Superior temporal gyrus (tissue), 1 donor: ENCODE data around the gene KRT79.

Source experiments
- DNase-seq: peaks from one replicate; pipeline ENCODE4 v3.0.0-alpha.2; 2016; ENCODE audit errors: extremely low spot score

The KRT79 gene

DNA sequence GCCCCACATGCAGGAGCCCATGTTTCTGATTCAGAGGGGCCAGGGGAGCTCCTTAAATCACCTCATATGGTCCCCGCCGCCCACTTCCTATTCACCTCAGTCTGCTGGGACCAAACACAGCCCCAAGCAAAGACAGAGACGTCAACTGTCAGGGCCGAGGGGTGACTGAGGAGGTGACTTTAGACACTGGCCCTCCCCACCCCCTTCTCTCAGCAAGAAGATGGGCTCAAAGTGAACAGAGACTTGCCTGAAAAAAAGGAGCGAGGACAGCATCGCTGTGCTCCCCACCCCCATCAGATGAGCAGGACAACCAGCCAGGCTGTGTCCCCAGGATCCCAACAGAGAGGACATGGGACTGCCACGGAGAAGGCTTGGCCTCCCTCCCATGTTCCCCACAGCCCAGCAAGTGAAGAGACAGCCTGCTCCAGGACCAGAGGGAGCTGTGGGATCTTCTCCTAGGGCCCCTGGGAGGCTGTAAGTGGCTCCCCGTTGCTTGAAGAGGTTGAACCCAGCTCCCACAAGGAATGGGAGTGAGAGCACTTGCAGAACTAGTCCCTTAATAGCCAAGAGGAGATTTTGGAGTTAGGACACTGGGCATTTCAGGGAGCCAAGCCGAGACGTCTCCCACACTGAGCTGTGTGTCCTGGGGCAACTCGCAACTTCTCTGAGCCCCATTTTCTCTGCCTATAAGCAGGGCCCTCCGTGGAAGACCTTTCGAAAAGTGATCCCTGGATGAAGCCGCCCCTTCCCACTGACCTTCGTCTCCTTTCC lies 1.3 kb upstream of the KRT79 start:
- DNase-seq, result no peak

DNA sequence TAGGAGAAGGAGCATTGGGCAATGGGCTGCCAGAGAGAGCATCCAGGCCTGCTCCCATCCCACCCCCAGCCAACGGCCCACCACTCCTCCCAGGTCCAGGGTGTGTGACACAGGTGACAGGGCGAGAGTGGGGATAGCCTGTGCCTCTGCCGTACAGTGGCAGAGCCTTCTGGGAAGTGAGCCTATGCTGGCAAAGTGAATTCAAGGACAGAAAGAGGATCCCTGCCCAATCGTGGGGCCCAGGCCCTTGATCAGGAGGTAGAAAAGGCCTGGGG lies 553 bp upstream of the KRT79 start:
- no peak for DNase-seq

DNA sequence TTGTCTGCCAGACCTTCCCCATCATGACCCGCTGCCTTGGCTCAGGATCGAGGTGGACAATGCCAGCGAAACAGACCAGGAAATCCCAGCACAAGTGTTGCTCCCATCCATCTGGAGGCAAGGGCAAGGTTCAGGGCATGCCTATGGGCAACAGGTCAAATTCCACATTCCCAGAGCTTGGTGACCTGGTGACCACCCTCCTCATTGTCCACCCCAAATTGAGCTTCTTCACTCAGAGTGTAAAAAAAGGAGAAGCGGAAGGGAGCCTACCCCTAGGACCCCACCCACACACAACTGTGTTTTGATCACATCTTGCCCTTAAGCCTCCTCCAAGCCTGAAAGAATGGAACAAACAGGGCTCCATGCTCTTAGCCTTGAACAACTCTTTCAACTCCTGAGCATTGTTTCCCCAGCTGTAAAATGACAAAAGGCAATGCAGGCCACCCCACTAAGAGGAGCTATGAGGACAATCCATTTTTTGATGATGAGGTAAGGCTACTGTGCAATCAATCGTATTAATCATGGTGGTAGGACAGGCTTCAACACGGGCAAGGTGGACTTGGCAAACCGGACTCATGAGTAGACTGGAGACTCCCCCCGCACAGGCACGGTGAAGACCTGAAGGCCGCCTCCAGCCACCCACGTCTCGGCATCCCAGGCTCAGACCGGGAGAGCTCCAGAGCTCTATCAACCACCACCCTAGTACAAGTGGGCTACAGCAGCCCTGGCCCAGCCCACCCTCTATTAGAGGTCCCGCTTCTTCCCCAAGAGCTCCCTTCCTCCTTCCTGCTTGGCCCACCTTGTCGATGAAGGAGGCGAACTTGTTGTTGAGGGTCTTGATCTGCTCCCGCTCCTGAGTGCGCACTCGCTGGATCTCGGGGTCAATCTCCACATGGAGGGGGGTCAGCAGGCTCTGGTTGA lies 866 bp downstream of the KRT79 start:
- no peak for DNase-seq

DNA sequence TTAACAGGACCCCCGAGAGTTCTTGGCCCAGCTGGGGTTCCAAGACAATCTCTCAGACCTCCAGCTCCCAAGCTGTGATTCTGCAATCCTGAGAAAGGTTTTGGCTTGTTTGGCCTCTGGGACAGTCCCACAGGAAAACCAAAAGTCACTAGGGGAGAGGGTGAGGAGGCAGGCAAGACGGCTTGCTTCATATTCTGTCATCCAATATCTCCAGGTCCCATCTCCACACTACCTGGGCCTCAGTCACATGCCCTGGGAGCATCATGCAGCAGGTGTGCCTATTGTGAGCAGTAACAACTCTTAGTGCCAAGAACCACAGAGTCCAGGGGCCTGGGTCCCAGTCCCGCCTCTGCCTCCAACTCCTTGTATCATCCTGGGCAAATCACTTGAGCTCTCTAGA lies 1.7 kb downstream of the KRT79 start:
- DNase-seq, result no peak

DNA sequence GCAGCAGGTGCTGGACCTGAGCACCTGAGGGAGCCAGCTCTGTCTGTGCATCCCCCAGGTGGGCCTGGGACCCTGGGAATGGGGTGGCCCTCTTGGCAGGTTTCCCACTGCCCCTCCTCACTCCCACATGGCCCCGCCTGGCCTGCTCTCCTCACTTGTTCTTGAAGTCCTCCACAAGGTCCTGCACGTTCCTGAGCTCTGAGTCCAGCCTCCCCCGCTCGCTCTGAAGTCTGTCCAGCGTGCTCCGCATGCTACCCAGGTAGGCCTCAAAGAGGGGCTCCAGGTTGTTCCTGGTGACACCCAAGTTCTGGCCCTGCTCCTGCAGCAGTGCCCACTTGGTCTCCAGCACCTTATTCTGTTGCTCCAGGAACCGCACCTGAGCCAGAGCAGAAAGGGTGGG lies 2.9 kb downstream of the KRT79 start:
- no peak for DNase-seq

DNA sequence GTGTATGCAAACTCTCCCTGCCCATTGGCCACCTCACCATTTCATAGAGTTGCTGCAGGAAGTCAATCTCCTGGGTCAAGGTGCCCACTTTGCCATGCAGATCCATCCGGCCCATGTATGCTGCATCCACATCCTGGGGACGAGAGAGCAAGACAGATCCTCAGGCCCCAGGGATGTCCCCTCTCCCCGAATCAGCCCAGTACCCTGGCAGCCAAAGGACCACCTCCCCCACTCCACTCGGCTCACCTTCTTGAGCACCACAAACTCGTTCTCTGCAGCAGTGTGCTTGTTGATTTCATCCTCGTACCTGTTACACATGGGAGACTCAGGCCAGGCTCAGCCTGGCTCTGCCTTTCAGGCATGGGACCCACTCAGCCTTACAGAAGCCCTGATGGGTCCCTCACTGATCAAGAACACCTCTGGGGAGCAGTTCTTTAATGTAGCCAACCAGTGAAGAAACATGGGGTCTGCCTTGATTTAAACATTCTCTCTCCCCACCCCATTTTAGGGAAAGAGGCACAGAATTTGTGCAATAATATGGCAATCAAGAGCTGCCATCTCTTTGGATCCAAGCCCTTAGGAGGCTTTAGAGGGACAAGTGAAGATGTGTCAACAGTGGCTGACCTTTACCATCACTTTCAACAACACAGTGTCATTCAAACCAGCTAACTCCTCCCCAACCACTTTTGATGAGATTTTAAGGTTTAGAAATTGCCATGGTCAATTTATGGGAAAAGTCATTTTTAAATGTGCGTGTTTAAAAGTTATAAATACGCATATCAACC lies 3.9 kb downstream of the KRT79 start:
- DNase-seq, result no peak

DNA sequence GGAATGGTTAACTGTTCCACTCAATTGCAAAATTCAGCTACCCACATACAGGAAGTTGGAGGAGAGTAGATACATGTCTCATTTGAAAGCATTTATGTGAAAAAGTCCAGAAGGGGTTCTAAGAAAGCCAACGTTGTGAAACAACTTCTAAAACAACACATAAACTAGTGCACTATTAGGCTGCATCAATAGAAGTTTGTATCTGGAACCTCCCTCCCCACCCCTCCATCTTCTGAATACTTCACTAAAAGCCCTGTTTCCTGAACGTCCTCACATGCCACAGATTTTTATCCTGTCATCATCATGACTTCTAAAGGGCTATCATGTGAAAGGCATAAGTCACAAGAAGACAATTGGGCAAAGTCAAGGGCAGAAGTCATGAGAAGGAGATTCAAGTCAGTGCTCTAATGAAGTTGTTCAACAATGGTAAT lies 5.5 kb downstream of the KRT79 start:
- DNase-seq, result no peak

DNA sequence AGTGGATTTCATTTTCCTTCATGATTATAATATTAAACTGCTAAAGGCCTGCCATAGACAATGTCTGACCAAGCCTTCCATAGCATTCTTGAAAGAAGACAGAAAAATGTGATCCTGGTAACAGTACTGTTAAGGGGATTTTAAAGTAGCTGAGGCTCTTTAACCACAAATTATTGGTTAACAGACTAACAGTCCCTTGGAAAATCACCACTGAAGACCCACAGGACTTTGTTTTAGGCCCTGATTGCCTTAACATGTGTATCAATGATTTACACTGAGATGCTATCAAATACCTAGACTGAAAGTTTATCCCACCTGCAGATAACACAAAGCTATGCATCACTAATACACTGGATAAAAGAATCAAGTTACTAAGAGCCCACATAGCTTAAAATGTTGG lies 6.0 kb downstream of the KRT79 start:
- DNase-seq, result no peak

DNA sequence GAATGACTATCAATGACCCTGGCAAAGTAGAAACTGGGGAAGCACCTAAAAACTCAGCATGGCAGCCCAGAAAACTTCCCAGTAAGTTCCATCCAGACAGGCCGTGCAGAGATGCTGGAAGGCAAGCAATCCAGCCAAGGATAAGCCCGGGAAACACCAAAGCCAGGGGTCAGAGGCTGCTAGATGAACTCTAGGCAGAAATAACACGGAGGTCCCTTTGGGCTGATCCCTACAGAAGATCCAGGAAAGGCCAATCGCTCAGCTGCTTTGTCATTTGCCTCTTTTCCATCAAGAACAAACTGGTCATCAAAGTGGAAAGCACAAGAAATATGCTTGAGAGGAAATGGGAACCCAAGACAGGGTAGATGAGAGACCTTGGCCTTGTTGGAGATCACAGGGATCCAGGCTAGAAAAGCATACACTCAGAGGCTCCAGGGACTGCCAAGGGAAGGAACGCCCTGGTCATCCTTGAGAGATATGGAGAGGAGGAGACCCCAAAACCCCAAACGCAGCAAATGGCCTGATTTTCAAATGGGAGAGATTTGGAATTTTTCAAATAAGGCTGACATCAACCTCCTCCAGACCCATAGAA lies 6.5 kb downstream of the KRT79 start:
- no peak for DNase-seq

DNA sequence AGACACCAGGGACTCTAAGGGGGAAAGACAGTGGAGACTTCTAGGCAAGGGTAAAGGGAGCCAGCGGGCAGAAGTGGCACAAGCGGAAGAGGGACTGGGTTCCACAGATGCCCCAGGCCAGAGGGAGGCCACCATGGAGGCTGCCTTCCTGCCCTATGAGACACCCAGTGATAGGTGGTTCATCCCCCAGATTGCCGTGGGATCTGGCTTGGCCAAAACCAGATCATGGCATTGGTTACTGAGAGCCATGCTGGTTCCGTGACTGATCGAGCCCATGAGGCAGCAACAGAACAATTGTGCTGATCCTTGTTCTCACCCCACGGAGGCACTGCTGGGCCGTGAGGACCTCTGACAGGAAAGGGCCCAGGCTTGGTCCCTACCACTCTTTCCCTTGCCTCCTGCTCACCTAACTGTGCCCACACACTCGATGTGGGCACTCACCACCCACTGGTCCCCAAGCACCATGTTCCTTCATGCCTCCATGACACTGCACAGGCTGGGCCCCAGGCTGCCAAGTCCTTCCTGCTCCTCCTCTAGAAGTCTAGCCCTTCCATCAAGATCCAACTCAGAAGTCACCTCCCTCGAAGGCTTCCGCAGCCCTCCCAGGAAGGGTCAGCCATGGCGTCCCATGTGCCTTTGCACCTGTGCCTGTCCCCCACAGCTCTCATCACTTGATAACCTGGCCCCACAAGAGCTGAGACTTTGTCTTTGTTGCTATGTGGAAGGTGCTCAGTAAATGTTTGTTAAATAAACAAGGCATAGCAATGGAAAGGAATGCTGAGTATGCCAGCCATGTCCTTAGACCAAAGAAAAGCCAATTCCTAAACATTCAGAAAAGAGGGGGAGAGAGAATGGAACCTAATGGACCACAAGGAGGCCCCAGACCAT lies 7.3 kb downstream of the KRT79 start:
- no peak for DNase-seq

DNA sequence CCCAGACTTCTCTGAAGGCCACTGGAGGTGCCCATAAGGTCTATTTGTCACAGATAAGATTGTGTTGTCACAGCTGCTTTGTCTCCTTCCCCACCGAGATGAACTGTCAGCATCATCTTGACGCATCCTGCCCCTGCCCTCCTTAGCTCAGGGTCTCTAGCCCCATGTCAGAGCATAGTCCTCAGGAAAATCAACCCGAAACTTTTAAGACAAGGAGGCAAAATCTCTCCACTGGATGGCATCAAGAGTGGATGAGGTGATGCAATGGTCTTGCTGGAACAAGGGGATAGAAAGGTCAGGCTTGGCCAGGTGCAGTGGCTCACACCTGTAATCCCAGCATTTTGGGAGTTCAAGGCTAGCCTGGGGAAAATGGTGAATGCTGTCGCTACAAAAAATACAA lies 8.2 kb downstream of the KRT79 start:
- no peak for DNase-seq

DNA sequence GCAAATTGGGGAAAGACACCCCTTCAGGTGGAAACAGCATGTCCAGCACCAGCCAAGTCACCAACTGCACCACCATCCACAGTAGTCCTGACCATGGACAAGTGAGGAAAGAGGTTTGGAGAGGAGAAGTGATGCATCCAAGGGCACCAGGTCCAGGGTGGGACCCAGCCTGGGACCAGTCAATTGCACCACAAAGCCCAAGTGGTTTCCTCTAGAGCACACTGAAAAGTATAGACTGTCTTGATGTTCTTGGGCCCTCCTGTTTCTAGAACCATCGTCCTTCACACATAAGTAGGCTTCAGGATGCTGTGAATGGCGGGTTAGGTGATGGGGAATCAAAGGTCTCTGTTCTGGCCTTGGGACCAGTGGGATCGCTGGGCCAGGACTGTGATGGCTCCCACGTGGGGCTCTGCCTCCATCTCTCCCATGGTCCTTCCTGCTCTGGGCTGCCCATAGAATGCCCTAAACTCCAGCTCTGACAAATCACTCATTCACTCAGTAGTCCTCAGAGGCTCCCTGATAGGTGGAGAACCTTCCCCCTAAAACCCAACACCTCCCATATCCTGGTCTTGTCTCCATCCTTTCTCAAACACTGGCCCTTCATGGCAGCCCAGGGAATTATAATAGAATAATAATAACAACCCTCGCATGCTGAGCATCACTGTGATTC lies 9.2 kb downstream of the KRT79 start:
- DNase-seq, result no peak

DNA sequence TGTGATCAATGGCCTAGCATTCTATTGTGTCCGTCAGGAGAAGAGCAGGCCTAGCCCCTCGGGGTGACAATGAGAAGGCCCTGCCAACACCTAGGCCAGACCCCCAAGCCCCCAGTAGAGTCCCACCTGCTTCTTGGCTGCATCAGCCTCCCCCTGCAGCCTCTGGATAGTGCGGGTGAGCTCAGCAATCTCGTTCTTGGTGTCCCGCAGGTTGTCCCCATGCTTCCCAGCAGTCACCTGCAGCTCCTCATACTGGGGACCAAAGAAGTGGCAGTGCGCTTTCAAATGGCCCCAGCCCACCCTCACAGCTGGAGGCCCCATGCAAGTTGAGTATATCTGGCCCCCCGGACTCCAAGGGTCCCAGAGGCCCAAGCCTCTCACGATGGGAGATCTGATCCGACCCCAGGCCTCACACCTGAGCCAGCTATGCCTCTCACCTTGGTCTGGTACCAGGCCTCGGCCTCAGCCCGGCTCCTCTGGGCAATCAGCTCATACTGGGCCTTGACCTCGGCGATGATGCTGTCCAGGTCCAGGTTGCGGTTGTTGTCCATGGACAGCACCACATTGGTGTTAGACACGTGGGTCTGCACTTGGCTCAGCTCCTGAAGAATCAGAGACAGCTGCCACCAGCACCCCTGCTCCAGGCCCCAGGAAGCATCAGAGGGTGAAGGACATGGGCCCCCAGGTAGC lies 10.2 kb downstream of the KRT79 start:
- DNase-seq, result no peak

DNA sequence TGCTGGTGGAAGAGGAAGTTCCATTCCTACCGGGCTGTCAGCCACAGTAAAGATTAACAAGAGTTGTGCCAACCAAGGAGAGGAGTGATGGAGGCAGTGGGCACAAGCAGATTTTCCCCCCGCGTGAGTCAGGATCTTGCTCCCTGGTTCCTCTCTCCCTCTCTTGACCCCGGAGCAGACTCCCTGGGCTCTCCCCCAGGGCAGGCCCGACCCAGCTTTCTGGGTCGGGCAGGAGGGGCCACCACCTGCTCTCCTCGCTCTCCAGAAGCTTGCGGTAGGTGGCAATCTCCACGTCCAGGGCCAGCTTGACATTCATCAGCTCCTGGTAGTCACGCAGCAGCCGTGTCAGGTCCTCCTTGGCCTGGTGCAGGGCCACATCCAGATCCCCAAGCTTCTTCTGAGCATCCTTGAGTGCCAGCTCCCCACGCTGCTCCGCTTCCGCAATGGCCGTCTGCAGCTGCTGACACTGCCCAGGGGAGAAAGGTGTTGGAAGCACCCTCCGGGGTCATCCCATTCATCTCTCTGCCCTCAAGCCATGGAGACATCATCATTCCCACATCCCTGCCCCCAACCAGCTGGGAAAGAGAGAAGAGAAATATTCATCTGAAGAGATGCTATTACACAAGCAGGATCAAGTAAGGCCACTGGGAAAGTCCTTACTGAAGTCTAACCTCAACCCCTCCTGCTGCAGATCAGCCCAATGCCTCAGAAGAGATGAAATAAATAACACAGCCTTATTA lies 11.2 kb downstream of the KRT79 start:
- no peak for DNase-seq

DNA sequence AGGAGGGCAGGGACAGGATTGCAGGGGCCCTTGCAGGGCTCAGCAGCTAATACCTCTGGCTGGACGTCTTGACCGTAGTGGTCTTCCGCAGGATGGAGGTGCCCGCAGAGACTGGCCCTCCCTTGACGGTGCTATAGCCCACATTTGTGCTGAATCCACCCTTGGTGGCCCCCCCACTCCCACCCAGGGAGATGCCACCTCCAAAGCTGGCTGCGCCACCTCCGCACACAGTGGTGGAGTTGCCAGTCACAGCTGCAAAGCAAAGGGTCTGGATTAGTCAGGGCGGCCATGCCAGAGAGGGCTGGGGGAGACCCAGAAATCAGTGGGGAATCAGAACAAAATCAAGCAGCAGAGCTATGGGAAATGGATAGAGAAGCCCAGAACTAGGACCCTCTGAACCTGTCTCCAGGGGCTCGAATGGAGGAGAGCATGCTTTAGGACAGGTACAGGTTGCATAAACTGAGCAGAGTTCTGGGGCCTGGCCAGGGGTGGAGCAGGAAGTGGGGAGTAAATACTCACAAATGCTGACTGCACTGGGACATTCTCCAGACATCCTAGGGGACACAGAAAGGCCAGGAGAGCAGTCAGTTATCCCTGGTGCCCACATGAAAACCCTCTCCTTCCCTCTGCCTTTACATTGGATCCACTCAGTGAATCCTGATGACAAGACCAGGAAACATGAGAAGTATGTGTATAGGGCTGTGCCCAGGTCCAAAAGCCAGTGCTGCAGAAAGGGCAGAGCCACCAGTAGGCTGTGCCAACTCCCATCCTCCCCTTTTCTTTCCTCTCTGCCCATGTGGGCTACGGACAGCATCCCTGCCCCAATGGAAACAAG lies 12.1 kb downstream of the KRT79 start:
- DNase-seq, result no peak

DNA sequence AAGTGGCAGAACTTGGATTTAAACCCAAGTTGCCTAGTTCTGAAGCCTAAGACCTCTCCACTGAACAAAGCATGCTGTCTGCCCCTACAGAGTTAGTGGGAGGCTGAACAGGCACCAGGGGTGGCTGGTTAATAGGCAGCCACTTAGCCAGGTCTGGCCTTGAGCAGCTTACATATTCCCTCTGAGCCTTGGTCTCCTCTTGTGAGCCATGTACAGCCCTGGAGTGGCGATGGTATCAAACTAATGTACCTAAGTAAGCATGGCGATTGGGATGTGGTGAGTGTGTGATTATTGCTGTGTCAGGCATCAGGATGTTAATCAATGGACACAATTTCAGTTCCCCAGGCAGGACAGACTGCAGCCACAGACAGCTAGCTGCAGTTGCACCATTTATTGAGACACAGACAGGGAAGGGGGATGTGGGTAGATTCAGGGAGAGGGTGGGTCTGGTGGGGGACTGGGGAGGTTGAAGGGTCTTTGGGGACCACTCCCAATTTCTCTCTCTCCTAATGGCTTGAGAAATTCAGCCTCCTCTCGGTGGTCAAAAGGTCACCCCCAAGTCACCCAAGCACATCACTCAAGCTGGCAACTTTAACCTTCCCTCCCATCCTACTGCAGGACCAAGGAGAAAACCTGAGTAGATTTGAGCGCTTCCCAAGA lies 12.9 kb downstream of the KRT79 start:
- DNase-seq, result no peak

DNA sequence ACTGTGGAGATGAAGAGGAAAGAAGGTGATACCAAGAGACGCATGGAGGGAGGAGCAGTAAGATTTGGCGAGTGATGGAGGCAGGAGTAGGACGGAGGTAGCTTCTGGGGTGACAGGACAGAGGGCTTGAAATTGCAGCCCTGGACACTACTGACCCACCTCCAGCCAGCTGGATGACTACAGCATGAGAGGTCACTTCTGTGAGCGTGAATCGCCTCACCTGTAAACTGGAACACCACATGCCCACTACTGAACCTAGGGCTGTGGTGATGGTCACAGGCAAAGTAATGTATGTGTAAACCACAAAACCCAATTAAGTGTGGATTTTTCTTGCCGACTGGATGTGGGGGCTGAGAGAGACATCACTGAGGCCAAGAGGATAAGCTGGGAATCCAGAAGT lies 13.6 kb downstream of the KRT79 start:
- no peak for DNase-seq
